Measurements from ENCODE around the gene SCP2.
"Not testable (repeated sequence)": the region's sequence is repeated elsewhere in the genome, so short reads cannot be mapped to it uniquely, and the experiment has no call there.

SCP2 gene

GRCh38 chr1:52917581-52917980 lies 9.5 kb upstream of the SCP2 start:
- DNase-seq = no peak

- DNase-seq = no peak
Observed at GRCh38 chr1:52918201-52918600, 8.9 kb upstream of the SCP2 start.

GRCh38 chr1:52919051-52919722 lies 7.9 kb upstream of the SCP2 start:
- DNase-seq = no peak

- DNase-seq = no peak
Observed at GRCh38 chr1:52919723-52920483, 7.2 kb upstream of the SCP2 start.

DNA sequence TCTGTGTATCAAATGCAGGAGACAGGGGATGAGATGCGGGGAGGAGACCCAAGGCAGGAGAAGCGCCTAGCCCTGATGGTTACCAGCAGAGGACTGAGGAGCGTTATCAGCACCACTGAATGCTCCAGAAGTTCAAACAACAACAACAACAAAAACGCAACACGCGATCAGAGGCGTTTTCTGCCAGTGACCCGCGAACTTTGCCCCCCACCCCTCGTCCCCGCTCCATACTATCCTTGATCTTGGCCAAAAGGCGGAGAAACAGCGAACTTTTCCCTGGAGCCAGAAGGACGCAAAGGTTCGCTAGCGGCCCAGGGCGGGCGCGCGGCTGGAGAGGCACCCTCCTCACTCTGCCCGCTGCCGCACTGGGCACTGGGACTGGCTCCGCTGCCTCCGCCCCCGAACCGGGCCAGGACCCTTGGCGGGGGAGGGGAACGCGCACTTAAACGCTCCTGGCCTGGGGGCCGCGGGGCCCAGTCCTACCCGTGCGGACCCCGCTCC lies 6.2 kb upstream of the SCP2 start:
- DNase-seq = no peak

GRCh38 chr1:52925571-52926005 lies 1.5 kb upstream of the SCP2 start:
- DNase-seq = no peak

GRCh38 chr1:52926864-52927211 lies 238 bp upstream of the SCP2 start:
- DNase-seq = no peak

- DNase-seq = no peak
Observed at GRCh38 chr1:52928015-52928404, 934 bp downstream of the SCP2 start.

- DNase-seq = no peak
Observed at GRCh38 chr1:52929019-52929418, 1.9 kb downstream of the SCP2 start.

- no peak for DNase-seq
Observed at GRCh38 chr1:52937433-52938182, 10.5 kb downstream of the SCP2 start.

DNA sequence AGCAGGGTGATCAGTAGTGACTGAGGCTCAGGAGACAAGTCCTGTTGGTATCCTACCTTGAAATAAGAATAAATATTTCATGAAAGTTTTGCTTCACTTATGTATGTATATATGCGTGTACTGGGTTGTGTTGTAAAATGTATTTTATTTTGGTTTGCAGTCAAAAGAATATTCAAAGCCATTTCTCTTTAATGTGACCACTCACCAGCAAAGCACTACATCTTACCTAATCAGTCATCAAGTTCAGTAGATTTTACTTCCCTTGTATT lies 11.0 kb downstream of the SCP2 start:
- DNase-seq = no peak

DNA sequence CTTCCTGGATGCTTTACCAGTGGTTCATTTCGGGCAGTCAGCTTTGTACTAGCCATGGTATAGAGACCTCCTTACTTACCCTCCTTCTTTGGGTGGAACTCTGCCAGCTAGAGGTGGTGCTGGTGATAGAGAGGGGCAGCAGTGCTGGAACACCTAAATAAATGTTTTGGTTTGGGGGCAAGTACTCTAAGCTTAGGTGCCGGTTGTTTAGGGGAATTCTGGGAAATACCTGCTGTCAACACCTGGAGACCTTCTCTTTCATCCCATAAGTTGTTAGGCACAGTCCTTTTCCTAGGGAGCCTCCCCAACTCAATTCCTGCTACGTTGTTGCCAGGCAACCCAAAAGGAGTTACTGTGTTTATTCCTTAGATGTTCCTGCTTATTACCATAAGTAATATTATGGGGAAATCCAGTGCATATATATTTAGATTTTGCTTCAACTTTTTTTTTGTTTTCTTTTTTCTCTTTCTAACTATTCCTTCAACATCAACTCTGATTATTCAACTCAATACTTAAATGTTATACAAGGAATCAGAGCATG lies 16.9 kb downstream of the SCP2 start:
- DNase-seq = no peak

GRCh38 chr1:52944566-52944965 lies 17.5 kb downstream of the SCP2 start:
- DNase-seq = no peak

- no peak for DNase-seq
Observed at GRCh38 chr1:52947490-52947889, 20.4 kb downstream of the SCP2 start.

GRCh38 chr1:52949602-52950001 lies 22.5 kb downstream of the SCP2 start:
- not testable (repeated sequence) for DNase-seq

GRCh38 chr1:52952112-52952511 lies 25.0 kb downstream of the SCP2 start:
- no peak for DNase-seq

DNA sequence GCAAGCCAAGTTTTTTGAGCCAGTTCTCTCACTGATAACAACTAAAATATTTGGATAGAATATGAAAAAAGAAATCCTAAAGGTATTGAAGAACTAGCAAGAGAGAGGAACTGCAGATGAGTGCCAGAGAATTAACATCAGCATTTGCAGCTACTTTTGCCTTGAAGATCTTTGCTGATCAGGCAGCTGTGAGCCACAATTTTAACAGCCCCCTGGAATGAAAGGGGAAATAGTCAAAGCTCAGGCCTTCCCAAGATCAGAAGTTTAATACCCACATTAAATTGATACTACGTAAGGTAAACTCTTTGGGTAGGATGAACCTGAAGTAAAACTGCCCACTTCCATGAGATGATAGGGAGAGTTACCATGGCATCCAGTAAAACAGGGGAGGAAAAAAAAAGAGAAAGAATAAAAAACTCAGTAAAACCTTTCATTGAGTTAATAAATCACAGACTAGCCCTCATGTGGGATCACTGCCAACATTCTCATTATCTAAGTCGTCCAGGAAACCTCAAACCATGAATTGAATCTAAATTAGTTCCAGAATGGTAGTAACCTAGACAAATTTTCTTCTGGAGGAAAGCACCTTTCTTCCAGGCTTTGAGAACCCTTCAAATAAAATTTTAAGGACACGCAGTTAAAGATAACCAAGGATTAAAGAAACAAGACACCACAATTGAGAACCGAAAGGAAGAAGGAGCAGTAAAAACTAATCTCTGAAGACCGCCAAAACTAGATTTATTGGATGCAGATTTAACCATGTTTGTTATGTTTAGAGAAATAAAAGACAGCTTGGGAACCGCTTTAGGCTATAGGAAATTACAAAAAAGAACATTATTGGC lies 28.3 kb downstream of the SCP2 start:
- peak; percentile 22 for DNase-seq

DNA sequence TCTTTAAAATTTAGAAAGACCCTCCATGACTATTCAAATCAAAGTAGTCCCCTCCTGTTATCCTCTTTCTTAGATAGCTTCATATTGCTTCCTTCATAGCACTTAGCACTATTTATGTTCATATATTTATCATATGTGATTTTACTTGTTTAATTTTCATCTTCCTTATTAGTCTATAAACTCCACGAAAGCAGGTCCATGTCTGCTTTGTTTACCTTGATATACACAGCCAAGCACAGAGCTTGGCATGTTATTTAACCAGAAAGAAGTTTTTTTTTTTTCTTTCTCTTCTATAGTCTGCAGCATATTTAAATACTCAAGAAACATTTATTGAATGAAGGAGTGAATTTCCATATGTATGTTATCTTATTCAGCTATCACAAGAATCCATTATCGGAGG lies 36.0 kb downstream of the SCP2 start:
- no peak for DNase-seq

DNA sequence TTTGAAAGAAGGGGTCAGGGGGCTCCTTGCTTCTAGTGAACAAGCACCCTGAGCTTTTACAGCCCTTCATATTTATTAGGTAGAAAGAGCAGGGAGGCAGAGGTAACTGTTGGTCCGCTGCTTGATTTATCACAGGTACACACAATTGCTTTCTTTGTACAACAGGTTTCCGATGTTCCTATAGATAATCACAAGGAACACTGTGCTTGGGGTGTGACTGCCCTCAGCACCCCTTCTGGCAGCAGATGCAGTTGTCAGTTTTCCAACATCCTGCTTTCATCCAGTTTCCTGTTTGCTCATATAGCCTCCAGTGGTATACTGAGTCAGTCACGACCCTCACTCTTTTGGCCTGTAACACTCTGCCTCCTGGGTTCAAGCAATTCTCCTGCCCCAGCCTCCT lies 40.6 kb downstream of the SCP2 start:
- DNase-seq = no peak

DNA sequence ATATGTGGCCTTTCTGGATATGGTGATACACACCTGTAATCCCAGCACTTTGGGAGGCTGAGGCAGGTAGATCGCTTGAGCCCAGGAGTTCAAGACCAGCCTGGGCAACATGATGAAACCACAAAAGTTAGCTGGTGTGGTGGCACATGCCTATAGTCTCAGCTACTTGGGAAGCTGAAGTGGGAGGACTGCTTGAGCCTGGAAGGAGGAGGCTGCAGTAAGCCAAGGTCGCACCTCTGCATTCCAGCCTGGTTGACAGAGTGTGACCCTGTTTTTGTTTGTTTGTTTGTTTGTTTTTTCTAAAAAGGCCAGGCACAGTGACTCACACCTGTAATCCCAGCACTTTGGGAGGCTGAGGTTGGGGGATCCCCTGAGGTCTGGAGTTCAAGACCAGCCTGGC lies 42.2 kb downstream of the SCP2 start:
- DNase-seq = not testable (repeated sequence)

DNA sequence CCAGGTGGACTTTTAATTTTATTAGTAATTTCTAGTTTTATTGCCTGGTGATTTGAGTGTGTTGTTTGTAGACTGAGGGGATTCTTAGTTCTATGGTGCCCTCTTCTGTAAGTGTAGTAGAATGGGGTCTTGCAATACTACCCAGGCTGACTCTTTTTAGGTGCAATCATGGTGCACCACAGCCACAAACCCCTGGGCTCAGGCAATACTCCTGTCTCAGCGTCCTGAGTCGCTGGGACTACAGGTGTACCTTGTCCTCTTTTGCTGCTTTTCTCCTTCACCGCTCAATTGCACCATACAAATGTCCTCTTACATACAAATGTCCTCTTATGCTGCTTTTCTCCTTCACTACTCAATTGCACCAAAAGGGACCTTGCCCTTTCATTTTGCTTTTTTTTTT lies 43.1 kb downstream of the SCP2 start:
- DNase-seq = peak; percentile 26

GRCh38 chr1:52973841-52974240 lies 46.8 kb downstream of the SCP2 start:
- DNase-seq = no peak

Measured in HCEC 1CT (cell line).